ENCODE results near the gene CCL21. TPM values are rescaled to one million over a fixed set of nuclear protein-coding genes. Genes with fewer than 3 reads are reported as not detected.

CCL21 gene
- polyA plus RNA-seq, 1 experiment, result not detected

GRCh38 chr9:34687276-34688030 is 22.5 kb downstream of the CCL21 start:
- no peak for DNase-seq (ENCODE audit: low read depth)
- ChIA-PET CTCF (interaction anchor here (1.0 to 3.8 kb wide), 3 partner anchors 12 to 41 kb away, joined by 3 to 39 read pairs (median 17); partner anchors contain the start of gene GALT), POLR2A (no interaction called here)
- H3K4me3 ChIP-seq (ENCODE audit: low read depth, low read length), result no peak overlapping the region
- no peaks in the 10 kb centered on the region for H3K27me3 ChIP-seq (ENCODE audit: control insufficient read depth, insufficient read depth, low read length)
- TF ChIP-seq CTCF (IDR thresholded peaks at IDR 0.05; ENCODE audit: insufficient read depth, low read depth, low read length), result no peak
- no peaks in the 10 kb centered on the region for H3K36me3 ChIP-seq (ENCODE audit: control insufficient read depth, insufficient read depth, low read length)

- DNase-seq (ENCODE audit: low read depth), result no peak
- ChIA-PET POLR2A (no interaction called here), CTCF (interaction anchor here (1.0 to 3.8 kb wide), 5 partner anchors 11 to 40 kb away, joined by 3 to 39 read pairs (median 5); partner anchors contain the start of gene GALT)
- Histone ChIP-seq H3K4me3 (ENCODE audit: low read depth, low read length) (no peak overlapping the region), H3K27me3 (ENCODE audit: control insufficient read depth, insufficient read depth, low read length) (no peaks in the 10 kb centered on the region), H3K36me3 (ENCODE audit: control insufficient read depth, insufficient read depth, low read length) (no peaks in the 10 kb centered on the region)
- no peak for TF ChIP-seq CTCF (IDR thresholded peaks at IDR 0.05; ENCODE audit: insufficient read depth, low read depth, low read length)
Observed at GRCh38 chr9:34686732-34687131, 23.2 kb downstream of the CCL21 start.

DNA sequence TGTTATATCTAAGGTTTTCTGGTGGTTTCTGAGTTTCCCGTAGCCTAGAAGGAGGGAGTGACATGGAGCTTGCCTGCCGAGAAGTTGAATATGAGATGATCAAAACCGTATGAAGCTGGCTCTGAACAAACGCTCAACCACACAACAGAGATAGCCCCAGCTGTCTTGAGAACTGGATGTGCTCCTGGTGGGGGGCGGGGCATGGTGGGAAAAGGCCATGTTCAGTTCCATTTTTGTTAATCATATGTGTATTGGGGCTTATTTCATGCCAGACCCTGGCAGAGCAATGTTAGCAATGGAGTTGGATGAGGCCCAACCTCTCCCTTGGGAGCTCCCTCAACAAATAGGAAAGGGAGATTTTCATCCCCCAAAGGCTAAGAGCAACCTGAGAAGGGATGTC is 23.7 kb downstream of the CCL21 start:
- POLR2A ChIA-PET, result no interaction called here
- Histone ChIP-seq H3K36me3 (ENCODE audit: control insufficient read depth, insufficient read depth, low read length) (no peaks in the 10 kb centered on the region), H3K4me3 (ENCODE audit: low read depth, low read length) (no peak overlapping the region), H3K27me3 (ENCODE audit: control insufficient read depth, insufficient read depth, low read length) (no peaks in the 10 kb centered on the region)
- CTCF ChIA-PET, result interaction anchor here (1.0 to 3.8 kb wide), 6 partner anchors 10 to 39 kb away, joined by 3 to 39 read pairs (median 4); partner anchors contain the start of gene GALT
- TF ChIP-seq CTCF (IDR thresholded peaks at IDR 0.05; ENCODE audit: insufficient read depth, low read depth, low read length), result no peak
- DNase-seq (ENCODE audit: low read depth), result no peak

DNA sequence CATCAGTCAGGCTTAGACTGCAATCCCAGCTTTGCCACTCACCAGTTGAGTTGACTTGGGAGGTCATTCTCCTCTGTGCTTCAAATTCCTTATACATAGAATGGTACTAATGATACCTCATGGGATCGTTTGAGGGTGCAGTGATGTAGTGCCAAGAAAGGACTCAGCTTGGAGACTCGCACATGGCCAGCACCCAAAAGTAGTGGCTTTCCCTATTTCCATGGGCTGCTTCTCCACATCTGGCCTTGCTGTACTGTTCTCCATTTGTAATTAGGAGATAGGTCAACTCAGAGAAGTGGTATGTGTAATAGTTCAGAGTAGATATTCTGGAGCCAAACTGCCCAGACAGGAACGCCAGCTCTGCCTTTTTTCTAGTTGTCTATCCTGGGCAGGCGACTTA is 24.3 kb downstream of the CCL21 start:
- no peak for DNase-seq (ENCODE audit: low read depth)
- Histone ChIP-seq H3K36me3 (ENCODE audit: control insufficient read depth, insufficient read depth, low read length) (no peaks in the 10 kb centered on the region), H3K27me3 (ENCODE audit: control insufficient read depth, insufficient read depth, low read length) (no peaks in the 10 kb centered on the region), H3K4me3 (ENCODE audit: low read depth, low read length) (no peak overlapping the region)
- ChIA-PET POLR2A (no interaction called here), CTCF (interaction anchor here (1.0 to 3.8 kb wide), 5 partner anchors 10 to 22 kb away, joined by 3 to 39 read pairs (median 5); no protein-coding TSS in a partner anchor)
- TF ChIP-seq CTCF (IDR thresholded peaks at IDR 0.05; ENCODE audit: insufficient read depth, low read depth, low read length), result no peak

DNA sequence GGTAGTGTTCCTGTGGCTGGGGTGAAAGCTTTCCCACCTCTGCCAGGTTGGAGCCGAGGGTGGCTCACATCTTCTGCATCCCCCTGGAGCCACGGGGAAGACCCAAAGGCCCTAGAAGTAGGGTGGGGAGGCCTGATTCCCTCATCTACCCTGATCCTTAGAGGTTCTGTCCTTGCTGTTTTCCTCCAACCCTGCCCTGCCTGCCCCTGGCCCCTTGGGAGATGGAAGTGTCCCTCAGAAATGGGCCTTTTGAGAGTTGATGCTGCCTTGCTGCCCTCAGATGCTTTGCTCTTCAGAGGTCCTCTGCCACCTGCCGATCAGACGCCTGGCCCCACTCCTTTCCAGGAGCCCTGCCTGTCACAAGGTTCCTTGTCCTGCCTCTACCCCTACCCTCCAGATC is 25.1 kb downstream of the CCL21 start:
- CTCF ChIA-PET, result interaction anchor here (3.2 to 3.8 kb wide), 2 partner anchors 9 to 17 kb away, joined by 17 to 39 read pairs; no protein-coding TSS in a partner anchor
- no peak overlapping the region for H3K4me3 ChIP-seq (ENCODE audit: low read depth, low read length)
- no peak for DNase-seq (ENCODE audit: low read depth)
- H3K27me3 ChIP-seq (ENCODE audit: control insufficient read depth, insufficient read depth, low read length), result no peaks in the 10 kb centered on the region
- no peaks in the 10 kb centered on the region for H3K36me3 ChIP-seq (ENCODE audit: control insufficient read depth, insufficient read depth, low read length)
- no peak for TF ChIP-seq CTCF (IDR thresholded peaks at IDR 0.05; ENCODE audit: insufficient read depth, low read depth, low read length)
- POLR2A ChIA-PET, result no interaction called here

Data from BJ (cell line).